Measurements from ENCODE around the gene SHANK3.
A peak's percentile ranks its signal among the peaks of the same experiment; 100 is the strongest.

SHANK3 gene

GRCh38 chr22:50699001-50699755 is 26.6 kb downstream of the SHANK3 start:
- DNase-seq (ENCODE audit: low spot score) = no peak

- no peak for DNase-seq (ENCODE audit: low spot score)
These were observed 27.2 kb downstream of the SHANK3 start for GRCh38 chr22:50699756-50700386.

- DNase-seq (ENCODE audit: low spot score) = no peak
These were observed 27.9 kb downstream of the SHANK3 start for GRCh38 chr22:50700387-50701075.

- no peak for DNase-seq (ENCODE audit: low spot score)
These were observed 28.4 kb downstream of the SHANK3 start for GRCh38 chr22:50701076-50701419.

- DNase-seq (ENCODE audit: low spot score) = no peak
These were observed 29.0 kb downstream of the SHANK3 start for GRCh38 chr22:50701428-50702154.

GRCh38 chr22:50702261-50702671 is 29.6 kb downstream of the SHANK3 start:
- DNase-seq (ENCODE audit: low spot score) = no peak

- DNase-seq (ENCODE audit: low spot score) = no peak
These were observed 30.4 kb downstream of the SHANK3 start for GRCh38 chr22:50702821-50703725.

- DNase-seq (ENCODE audit: low spot score) = no peak
These were observed 31.3 kb downstream of the SHANK3 start for GRCh38 chr22:50703726-50704509.

GRCh38 chr22:50704510-50705218 is 32.0 kb downstream of the SHANK3 start:
- no peak for DNase-seq (ENCODE audit: low spot score)

- peak; percentile 96 for DNase-seq (ENCODE audit: low spot score)
These were observed 32.6 kb downstream of the SHANK3 start for GRCh38 chr22:50705219-50705691.

GRCh38 chr22:50705851-50706351 is 33.3 kb downstream of the SHANK3 start:
- no peak for DNase-seq (ENCODE audit: low spot score)

- DNase-seq (ENCODE audit: low spot score) = no peak
These were observed 34.0 kb downstream of the SHANK3 start for GRCh38 chr22:50706481-50707125.

GRCh38 chr22:50708474-50708873 is 35.9 kb downstream of the SHANK3 start:
- no peak for DNase-seq (ENCODE audit: low spot score)

- no peak for DNase-seq (ENCODE audit: low spot score)
These were observed 36.4 kb downstream of the SHANK3 start for GRCh38 chr22:50708996-50709395.

- DNase-seq (ENCODE audit: low spot score) = no peak
These were observed 37.6 kb downstream of the SHANK3 start for GRCh38 chr22:50710221-50710620.

GRCh38 chr22:50710886-50711285 is 38.3 kb downstream of the SHANK3 start:
- no peak for DNase-seq (ENCODE audit: low spot score)

GRCh38 chr22:50711446-50712340 is 39.1 kb downstream of the SHANK3 start:
- DNase-seq (ENCODE audit: low spot score) = no peak
